Thymus (tissue), 11 donors: ENCODE data around the gene GNL3. TPM values are rescaled to one million over a fixed set of nuclear protein-coding genes. Genes with fewer than 3 reads are reported as not detected.
"Not testable (repeated sequence)": the region's sequence is repeated elsewhere in the genome, so short reads cannot be mapped to it uniquely, and the experiment has no call there.

Source experiments
- DNase-seq, 9 donors: peaks; one replicate each; pipeline ENCODE4 v3.0.0-alpha.2; 2013; ENCODE audit warnings: low spot score in 9 of 9, low read depth in 6 of 9, missing footprints in 1 of 9
- H3K27ac ChIP-seq, 2 donors: one replicate each; pipeline ENCODE4 v1.5.1; 2013; ENCODE audit warnings: control low read depth in 1 of 2, low read depth in 1 of 2, low read length in 1 of 2, mild to moderate bottlenecking in 1 of 2, moderate library complexity in 1 of 2
- H3K27me3 ChIP-seq, 2 donors: one replicate each; pipeline ENCODE4 v1.5.1; 2013; ENCODE audit warnings: low read length in 1 of 2; ENCODE audit not compliant: control insufficient read depth in 2 of 2, insufficient read depth in 1 of 2
- H3K36me3 ChIP-seq, 2 donors: one replicate each; pipeline ENCODE4 v1.5.1; 2013; ENCODE audit warnings: low read length in 1 of 2, mild to moderate bottlenecking in 1 of 2, moderate library complexity in 1 of 2; ENCODE audit not compliant: control insufficient read depth in 2 of 2, insufficient read depth in 2 of 2
- H3K4me1 ChIP-seq, 2 donors: one replicate each; pipeline ENCODE4 v1.5.1; 2013; ENCODE audit warnings: low read length in 2 of 2; ENCODE audit not compliant: control insufficient read depth in 2 of 2, insufficient read depth in 2 of 2
- H3K4me3 ChIP-seq, 2 donors: one replicate each; pipeline ENCODE4 v1.5.1; 2013; ENCODE audit warnings: low read length in 2 of 2, control low read depth in 1 of 2, mild to moderate bottlenecking in 1 of 2
- H3K9me3 ChIP-seq, 2 donors: one replicate each; pipeline ENCODE4 v1.5.1; 2013; ENCODE audit warnings: low read length in 1 of 2, mild to moderate bottlenecking in 1 of 2; ENCODE audit not compliant: control insufficient read depth in 2 of 2, insufficient read depth in 1 of 2
- WGBS: extraction: QIAGEN DNeasy Blood & Tissue Kit; methylation state at CpG from one replicate; pipeline ENCODE4 v1.1.7; 2013; 5-methylcytosine and 5-hydroxymethylcytosine counted together
- polyA plus RNA-seq: library from polyadenylated mRNA; stranded (reverse); fragments of 200-250 nt; gene quantifications from one replicate; pipeline ENCODE4 v1.2.3, GENCODE V29; 2013
- total RNA-seq: library from RNA; stranded (reverse); fragments of 120-200 nt; gene quantifications from one replicate; pipeline ENCODE4 v1.2.4, GENCODE V29; 2013
- donor health status: healthy.

Gene GNL3
- total and polyA plus RNA-seq, 2 donors: 67.4 to 84.2 TPM

GRCh38 chr3:52660046-52660445 is 25.8 kb upstream of the GNL3 start:
- Histone ChIP-seq H3K9me3 (no peaks in the 10 kb centered on the region), H3K4me3 (no peak overlapping the region), H3K27ac (no peak overlapping the region), H3K36me3 (peaks cover 37 to 84% of the 10 kb centered on the region in 2 donors), H3K27me3 (no peaks in the 10 kb centered on the region), H3K4me1 (no peaks in the 10 kb centered on the region)
- WGBS: 98% methylated on average over 3 of the region's 3 CpGs
- DNase-seq: no peak

- DNase-seq: no peak
- Histone ChIP-seq H3K4me1 (no peaks in the 10 kb centered on the region), H3K27ac (no peak overlapping the region), H3K27me3 (no peaks in the 10 kb centered on the region), H3K4me3 (no peak overlapping the region), H3K36me3 (peaks cover 35 to 81% of the 10 kb centered on the region in 2 donors), H3K9me3 (no peaks in the 10 kb centered on the region)
- 94% methylated on average over 3 of the region's 3 CpGs for WGBS
These were observed 22.7 kb upstream of the GNL3 start for GRCh38 chr3:52663098-52663497.

GRCh38 chr3:52670621-52671521 is 15.0 kb upstream of the GNL3 start:
- WGBS: 96% methylated on average over 9 of the region's 9 CpGs
- no peak overlapping the region for H3K4me3 ChIP-seq

GRCh38 chr3:52671676-52672075 is 14.2 kb upstream of the GNL3 start:
- Histone ChIP-seq H3K27ac (no peak overlapping the region), H3K27me3 (no peaks in the 10 kb centered on the region), H3K4me3 (no peak overlapping the region), H3K4me1 (no peaks in the 10 kb centered on the region), H3K36me3 (peaks cover 39 to 82% of the 10 kb centered on the region in 2 donors), H3K9me3 (no peaks in the 10 kb centered on the region)
- no peak for DNase-seq
- WGBS: 93% methylated on average over 1 of the region's 1 CpG

More at GRCh38 chr3:52670621-52671521, 15.0 kb upstream of the GNL3 start:
- DNase-seq: no peak
- Histone ChIP-seq H3K9me3 (no peaks in the 10 kb centered on the region), H3K27me3 (no peaks in the 10 kb centered on the region), H3K36me3 (peaks cover 37 to 79% of the 10 kb centered on the region in 2 donors), H3K27ac (no peak overlapping the region), H3K4me1 (no peaks in the 10 kb centered on the region)

- H3K27ac ChIP-seq, DNase-seq, H3K4me1 ChIP-seq, H3K27me3 ChIP-seq, H3K4me3 ChIP-seq, H3K9me3 ChIP-seq: not testable (repeated sequence)
- peaks cover 39 to 79% of the 10 kb centered on the region in 2 donors for H3K36me3 ChIP-seq
- 98% methylated on average over 3 of the region's 3 CpGs for WGBS
These were observed 9.6 kb upstream of the GNL3 start for GRCh38 chr3:52676201-52676600.

GRCh38 chr3:52678265-52679198 is 7.3 kb upstream of the GNL3 start:
- 97% methylated on average over 6 of the region's 6 CpGs for WGBS
- H3K4me1 ChIP-seq: peaks cover 0 to 2% of the 10 kb centered on the region in 2 donors
- no peak overlapping the region for H3K27ac ChIP-seq
- H3K9me3 ChIP-seq: no peaks in the 10 kb centered on the region
- H3K27me3 ChIP-seq: no peaks in the 10 kb centered on the region
- H3K36me3 ChIP-seq: peaks cover 26 to 61% of the 10 kb centered on the region in 2 donors
- no peak for DNase-seq
- no peak overlapping the region for H3K4me3 ChIP-seq

- no peaks in the 10 kb centered on the region for H3K27me3 ChIP-seq
- peaks cover 5 to 6% of the 10 kb centered on the region in 2 donors for H3K4me1 ChIP-seq
- peaks cover 25 to 57% of the 10 kb centered on the region in 2 donors for H3K36me3 ChIP-seq
- no peak overlapping the region for H3K4me3 ChIP-seq
- no peaks in the 10 kb centered on the region for H3K9me3 ChIP-seq
- 95% methylated on average over 3 of the region's 3 CpGs for WGBS
- H3K27ac ChIP-seq: no peak overlapping the region
- no peak for DNase-seq
These were observed 6.7 kb upstream of the GNL3 start for GRCh38 chr3:52679199-52679538.

- DNase-seq: no peak
- peaks cover 21 to 52% of the 10 kb centered on the region in 2 donors for H3K36me3 ChIP-seq
These were observed 6.0 kb upstream of the GNL3 start for GRCh38 chr3:52679811-52680210.

GRCh38 chr3:52681596-52681995 is 4.2 kb upstream of the GNL3 start:
- Histone ChIP-seq H3K27ac (no peak overlapping the region), H3K27me3 (no peaks in the 10 kb centered on the region), H3K9me3 (peaks cover 0 to 4% of the 10 kb centered on the region in 2 donors), H3K4me1 (peaks cover 8 to 10% of the 10 kb centered on the region in 2 donors), H3K4me3 (no peak overlapping the region), H3K36me3 (peaks cover 14 to 36% of the 10 kb centered on the region in 2 donors)
- 78% methylated on average over 3 of the region's 3 CpGs for WGBS
- no peak for DNase-seq

More at GRCh38 chr3:52679811-52680210, 6.0 kb upstream of the GNL3 start:
- Histone ChIP-seq H3K9me3 (no peaks in the 10 kb centered on the region), H3K4me1 (peaks cover 5 to 8% of the 10 kb centered on the region in 2 donors), H3K27me3 (no peaks in the 10 kb centered on the region), H3K27ac (no peak overlapping the region), H3K4me3 (no peak overlapping the region)
- 96% methylated on average over 1 of the region's 1 CpG for WGBS
